Erythroblast (primary cell): ENCODE measurements around the gene ZMYND15.
A peak's percentile ranks its signal among the peaks of the same experiment; 100 is the strongest.

Source experiments
- DNase-seq, 2 experiments: peaks; one replicate each; lab custom pipeline; 2025; lab: John Stamatoyannopoulos, UW
- GATA1 ChIP-seq: IDR thresholded peaks from 2 replicates; pipeline ENCODE4 v1.6.1; 2011; ENCODE audit warnings: low read depth, mild to moderate bottlenecking, control low read depth, low read length, moderate library complexity
- POLR2A ChIP-seq: IDR thresholded peaks from 2 replicates; pipeline ENCODE4 v1.6.1; 2011; ENCODE audit warnings: mild to moderate bottlenecking, low read length

ZMYND15 gene

GRCh38 chr17:4789951-4790704, 50.5 kb downstream of the ZMYND15 start:
- no peak for TF ChIP-seq GATA1
- TF ChIP-seq POLR2A = peak; percentile 70
- peak; percentile 88 to 93 for DNase-seq

GRCh38 chr17:4790705-4791088, 51.1 kb downstream of the ZMYND15 start:
- no peak for DNase-seq
- TF ChIP-seq POLR2A (no peak), GATA1 (no peak)

GRCh38 chr17:4795168-4795567, 55.5 kb downstream of the ZMYND15 start:
- no peak for DNase-seq
- no peak for TF ChIP-seq POLR2A
